ENCODE data around the gene ACTR3C. TPM values are rescaled to one million over a fixed set of nuclear protein-coding genes. Genes with fewer than 3 reads are reported as not detected.
A peak's percentile ranks its signal among the peaks of the same experiment; 100 is the strongest.

The ACTR3C gene
- total and polyA plus RNA-seq, 2 donors, result 2.9 to 6.2 TPM

GRCh38 chr7:150368096-150368883 lies 44.9 kb upstream of the ACTR3C start, which contains the start of gene REPIN1:
Gene REPIN1 (plus strand): TSS chr7:150368822. CDS start chr7:150369712, 890 bp downstream.
- WGBS, result under 1% methylated on average over 85 of the region's 85 CpGs
- DNase-seq (ENCODE audit: low read depth in 6 of 9, low spot score in 9 of 9), result peak in 5 of 9 donors; percentile 62 to 86 (median 69)
- peaks cover 0 to 11% of the 10 kb centered on the region in 2 donors for H3K9me3 ChIP-seq (ENCODE audit: control insufficient read depth in 2 of 2, insufficient read depth in 1 of 2, low read length in 1 of 2)
- H3K36me3 ChIP-seq (ENCODE audit: control insufficient read depth in 2 of 2, insufficient read depth in 2 of 2, low read length in 1 of 2), result peaks cover 19 to 23% of the 10 kb centered on the region in 2 donors
- peaks cover 43 to 74% of the 10 kb centered on the region in 2 donors for H3K4me1 ChIP-seq (ENCODE audit: control insufficient read depth in 2 of 2, insufficient read depth in 2 of 2, low read length in 2 of 2)
- H3K27me3 ChIP-seq (ENCODE audit: control insufficient read depth in 2 of 2, insufficient read depth in 1 of 2, low read length in 1 of 2), result no peaks in the 10 kb centered on the region
- H3K4me3 ChIP-seq (ENCODE audit: low read length in 2 of 2), result peak within 1 kb of the TSS; percentile 73 to 94
- peak within 1 kb of the TSS; percentile 96 to 99 for H3K27ac ChIP-seq (ENCODE audit: low read depth in 1 of 2, low read length in 1 of 2)

GRCh38 chr7:150367677-150368095 lies 44.3 kb upstream of the ACTR3C start:
- no peak for DNase-seq (ENCODE audit: low read depth in 6 of 9, low spot score in 9 of 9)
- Histone ChIP-seq H3K9me3 (ENCODE audit: control insufficient read depth in 2 of 2, insufficient read depth in 1 of 2, low read length in 1 of 2) (peaks cover 0 to 11% of the 10 kb centered on the region in 2 donors), H3K27ac (ENCODE audit: low read depth in 1 of 2, low read length in 1 of 2) (peak overlapping the region; percentile 96 to 99), H3K27me3 (ENCODE audit: control insufficient read depth in 2 of 2, insufficient read depth in 1 of 2, low read length in 1 of 2) (no peaks in the 10 kb centered on the region), H3K4me1 (ENCODE audit: control insufficient read depth in 2 of 2, insufficient read depth in 2 of 2, low read length in 2 of 2) (peaks cover 44 to 74% of the 10 kb centered on the region in 2 donors), H3K4me3 (ENCODE audit: low read length in 2 of 2) (peak overlapping the region; percentile 73 to 94), H3K36me3 (ENCODE audit: control insufficient read depth in 2 of 2, insufficient read depth in 2 of 2, low read length in 1 of 2) (peaks cover 16 to 17% of the 10 kb centered on the region in 2 donors)
- WGBS, result 26% methylated on average over 8 of the region's 8 CpGs

- Histone ChIP-seq H3K27me3 (ENCODE audit: control insufficient read depth in 2 of 2, insufficient read depth in 1 of 2, low read length in 1 of 2) (no peaks in the 10 kb centered on the region), H3K4me3 (ENCODE audit: low read length in 2 of 2) (no peak overlapping the region), H3K9me3 (ENCODE audit: control insufficient read depth in 2 of 2, insufficient read depth in 1 of 2, low read length in 1 of 2) (peaks cover 0 to 13% of the 10 kb centered on the region in 2 donors), H3K36me3 (ENCODE audit: control insufficient read depth in 2 of 2, insufficient read depth in 2 of 2, low read length in 1 of 2) (peaks cover 0 to 6% of the 10 kb centered on the region in 2 donors), H3K27ac (ENCODE audit: low read depth in 1 of 2, low read length in 1 of 2) (peak overlapping the region; percentile 78 to 81), H3K4me1 (ENCODE audit: control insufficient read depth in 2 of 2, insufficient read depth in 2 of 2, low read length in 2 of 2) (peaks cover 46 to 82% of the 10 kb centered on the region in 2 donors)
- 59% methylated on average over 5 of the region's 5 CpGs for WGBS
- no peak for DNase-seq (ENCODE audit: low read depth in 6 of 9, low spot score in 9 of 9)
Measured at GRCh38 chr7:150365673-150366398, 42.5 kb upstream of the ACTR3C start.

GRCh38 chr7:150365194-150365593 lies 41.8 kb upstream of the ACTR3C start:
- no peak overlapping the region for H3K4me3 ChIP-seq (ENCODE audit: low read length in 2 of 2)
- peaks cover 0 to 3% of the 10 kb centered on the region in 2 donors for H3K36me3 ChIP-seq (ENCODE audit: control insufficient read depth in 2 of 2, insufficient read depth in 2 of 2, low read length in 1 of 2)
- H3K27ac ChIP-seq (ENCODE audit: low read depth in 1 of 2, low read length in 1 of 2), result peak overlapping the region; percentile 46 to 77
- H3K9me3 ChIP-seq (ENCODE audit: control insufficient read depth in 2 of 2, insufficient read depth in 1 of 2, low read length in 1 of 2), result peaks cover 0 to 11% of the 10 kb centered on the region in 2 donors
- WGBS, result 49% methylated on average over 10 of the region's 10 CpGs
- no peaks in the 10 kb centered on the region for H3K27me3 ChIP-seq (ENCODE audit: control insufficient read depth in 2 of 2, insufficient read depth in 1 of 2, low read length in 1 of 2)
- H3K4me1 ChIP-seq (ENCODE audit: control insufficient read depth in 2 of 2, insufficient read depth in 2 of 2, low read length in 2 of 2), result peaks cover 49 to 80% of the 10 kb centered on the region in 2 donors
- DNase-seq (ENCODE audit: low read depth in 6 of 9, low spot score in 9 of 9), result peak in 1 of 9 donors; percentile 71

- WGBS, result 28% methylated on average over 5 of the region's 5 CpGs
- H3K9me3 ChIP-seq (ENCODE audit: control insufficient read depth in 2 of 2, insufficient read depth in 1 of 2, low read length in 1 of 2), result peaks cover 0 to 2% of the 10 kb centered on the region in 2 donors
- peaks cover 56 to 81% of the 10 kb centered on the region in 2 donors for H3K4me1 ChIP-seq (ENCODE audit: control insufficient read depth in 2 of 2, insufficient read depth in 2 of 2, low read length in 2 of 2)
- no peaks in the 10 kb centered on the region for H3K36me3 ChIP-seq (ENCODE audit: control insufficient read depth in 2 of 2, insufficient read depth in 2 of 2, low read length in 1 of 2)
- no peak overlapping the region for H3K4me3 ChIP-seq (ENCODE audit: low read length in 2 of 2)
- DNase-seq (ENCODE audit: low read depth in 6 of 9, low spot score in 9 of 9), result peak in 2 of 9 donors; percentile 48 to 76
- H3K27ac ChIP-seq (ENCODE audit: low read depth in 1 of 2, low read length in 1 of 2), result peak overlapping the region; percentile 80 to 85
- no peaks in the 10 kb centered on the region for H3K27me3 ChIP-seq (ENCODE audit: control insufficient read depth in 2 of 2, insufficient read depth in 1 of 2, low read length in 1 of 2)
Measured at GRCh38 chr7:150363872-150364271, 40.5 kb upstream of the ACTR3C start.

GRCh38 chr7:150363370-150363769 lies 40.0 kb upstream of the ACTR3C start:
- H3K4me3 ChIP-seq (ENCODE audit: low read length in 2 of 2), result no peak overlapping the region
- H3K36me3 ChIP-seq (ENCODE audit: control insufficient read depth in 2 of 2, insufficient read depth in 2 of 2, low read length in 1 of 2), result no peaks in the 10 kb centered on the region
- H3K9me3 ChIP-seq (ENCODE audit: control insufficient read depth in 2 of 2, insufficient read depth in 1 of 2, low read length in 1 of 2), result peaks cover 0 to 2% of the 10 kb centered on the region in 2 donors
- no peak for DNase-seq (ENCODE audit: low read depth in 6 of 9, low spot score in 9 of 9)
- H3K27me3 ChIP-seq (ENCODE audit: control insufficient read depth in 2 of 2, insufficient read depth in 1 of 2, low read length in 1 of 2), result no peaks in the 10 kb centered on the region
- peak overlapping the region; percentile 80 to 85 for H3K27ac ChIP-seq (ENCODE audit: low read depth in 1 of 2, low read length in 1 of 2)
- WGBS, result 12% methylated on average over 4 of the region's 4 CpGs
- H3K4me1 ChIP-seq (ENCODE audit: control insufficient read depth in 2 of 2, insufficient read depth in 2 of 2, low read length in 2 of 2), result peaks cover 61 to 86% of the 10 kb centered on the region in 2 donors

GRCh38 chr7:150361807-150362621 lies 38.7 kb upstream of the ACTR3C start:
- DNase-seq (ENCODE audit: low read depth in 6 of 9, low spot score in 9 of 9), result no peak
- H3K4me3 ChIP-seq (ENCODE audit: low read length in 2 of 2), result no peak overlapping the region
- peaks cover 73 to 92% of the 10 kb centered on the region in 2 donors for H3K4me1 ChIP-seq (ENCODE audit: control insufficient read depth in 2 of 2, insufficient read depth in 2 of 2, low read length in 2 of 2)
- H3K27ac ChIP-seq (ENCODE audit: low read depth in 1 of 2, low read length in 1 of 2), result peak overlapping the region; percentile 18 to 80
- H3K27me3 ChIP-seq (ENCODE audit: control insufficient read depth in 2 of 2, insufficient read depth in 1 of 2, low read length in 1 of 2), result no peaks in the 10 kb centered on the region
- H3K36me3 ChIP-seq (ENCODE audit: control insufficient read depth in 2 of 2, insufficient read depth in 2 of 2, low read length in 1 of 2), result no peaks in the 10 kb centered on the region
- WGBS, result 62% methylated on average over 18 of the region's 18 CpGs
- peaks cover 0 to 2% of the 10 kb centered on the region in 2 donors for H3K9me3 ChIP-seq (ENCODE audit: control insufficient read depth in 2 of 2, insufficient read depth in 1 of 2, low read length in 1 of 2)

- Histone ChIP-seq H3K27ac (ENCODE audit: low read depth in 1 of 2, low read length in 1 of 2) (no peak overlapping the region), H3K36me3 (ENCODE audit: control insufficient read depth in 2 of 2, insufficient read depth in 2 of 2, low read length in 1 of 2) (no peaks in the 10 kb centered on the region), H3K9me3 (ENCODE audit: control insufficient read depth in 2 of 2, insufficient read depth in 1 of 2, low read length in 1 of 2) (peaks cover 0 to 2% of the 10 kb centered on the region in 2 donors), H3K4me3 (ENCODE audit: low read length in 2 of 2) (no peak overlapping the region), H3K4me1 (ENCODE audit: control insufficient read depth in 2 of 2, insufficient read depth in 2 of 2, low read length in 2 of 2) (peaks cover 73 to 91% of the 10 kb centered on the region in 2 donors), H3K27me3 (ENCODE audit: control insufficient read depth in 2 of 2, insufficient read depth in 1 of 2, low read length in 1 of 2) (no peaks in the 10 kb centered on the region)
- WGBS, result 83% methylated on average over 7 of the region's 7 CpGs
- DNase-seq (ENCODE audit: low read depth in 6 of 9, low spot score in 9 of 9), result no peak
Measured at GRCh38 chr7:150361402-150361801, 38.1 kb upstream of the ACTR3C start.
